Adrenal gland (tissue), 5 donors: ENCODE data around the gene ALDH1A3.

Source experiments
- CTCF ChIP-seq, 6 experiments: fragments of 450-650 bp in 4 of 6; fragments of 200-600 bp in 2 of 6; sonication (generic) in 1 of 6; IDR thresholded peaks; 1 replicate in 5 of 6; 2 replicates in 1 of 6; pipeline versions ENCODE4 v1.5.1 to v1.8.0; 2016 to 2021; ENCODE audit warnings: antibody characterized with exemption in 6 of 6, mild to moderate bottlenecking in 2 of 6, moderate library complexity in 1 of 6
- POLR2A ChIP-seq, 2 donors: fragments of 450-650 bp; IDR thresholded peaks; one replicate each; pipeline ENCODE4 v1.6.1; 2017; ENCODE audit warnings: antibody characterized with exemption in 2 of 2, mild to moderate bottlenecking in 2 of 2, moderate library complexity in 1 of 2
- donor health status: DM: no; HTN: no; CAD: no.

- TF ChIP-seq CTCF (IDR thresholded peaks at IDR 0.05) (no peak), POLR2A (IDR thresholded peaks at IDR 0.05) (no peak)
These were observed 48.2 kb upstream of the ALDH1A3 start for GRCh38 chr15:100831467-100831866.
